ENCODE results near the gene CT47C1. TPM values are rescaled to one million over a fixed set of nuclear protein-coding genes. Genes with fewer than 3 reads are reported as not detected.

CT47C1 gene
- total RNA-seq, 1 experiment from 2014 or later, result not detected

GRCh38 chrX:119089619-119090018 lies 16.8 kb downstream of the CT47C1 start:
- ATAC-seq (no peak), DNase-seq (ENCODE audit: low read depth, low spot score) (no peak)
- Histone ChIP-seq H3K4me3 (ENCODE audit: low read depth in 2 of 2, low read length in 2 of 2) (no peak overlapping the region), H3K27ac (ENCODE audit: low read length) (no peak overlapping the region), H3K27me3 (ENCODE audit: control insufficient read depth, insufficient read depth, low read length) (0 out of 2 replicates have a peak, but pooled peaks cover 5% of the 10 kb centered on the region), H3K4me1 (ENCODE audit: control insufficient read depth, insufficient read depth, low read length) (no peaks in the 10 kb centered on the region), H3K36me3 (ENCODE audit: control insufficient read depth, insufficient read depth, low read length) (no peaks in the 10 kb centered on the region), H3K9me3 (ENCODE audit: control insufficient read depth, insufficient read depth, low read depth, low read length) (no peaks in the 10 kb centered on the region)
- ChIA-PET POLR2A (no interaction called here), CTCF (interaction anchor here (0.6 kb wide), 1 partner anchor 231 kb away, joined by 3 read pairs; no protein-coding TSS in a partner anchor)
- BruUV-seq (replicated peaks), result no TSS peak
- in situ Hi-C loops (cut with HindIII; ENCODE audit: low pct_unique_long_range_greater_than_20kb, low sequenced_read_pairs), result no loop called here
- intact Hi-C loops (cut with micrococcal nuclease; ENCODE audit: unreplicated experiment), result no loop called here
- TF ChIP-seq CTCF (IDR thresholded peaks at IDR 0.05), result no peak

DNA sequence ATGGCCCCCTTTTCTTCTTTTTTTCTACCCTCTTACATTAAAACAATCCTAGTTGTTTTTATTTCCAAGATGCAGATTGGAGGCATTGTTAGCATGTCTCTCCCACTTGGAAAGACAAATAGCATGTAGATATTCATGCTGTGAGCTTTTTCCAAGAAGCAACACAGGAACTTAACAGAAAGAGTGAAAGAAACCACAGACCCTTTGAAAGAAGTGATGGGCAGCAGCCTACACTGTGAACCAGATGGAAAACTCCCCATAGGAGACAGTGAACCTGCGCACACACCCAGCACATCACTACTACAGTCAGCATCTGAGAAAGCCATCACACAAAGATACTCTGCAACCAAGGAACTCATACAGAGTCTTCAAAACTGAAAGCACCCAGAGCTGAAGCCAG lies 17.8 kb downstream of the CT47C1 start:
- BruUV-seq (replicated peaks), result no TSS peak
- no peak overlapping the region for H3K27ac ChIP-seq (ENCODE audit: low read length)
- TF ChIP-seq CTCF (IDR thresholded peaks at IDR 0.05), result no peak
- TF ChIP-seq TCF7L2 (IDR thresholded peaks at IDR 0.05; ENCODE audit: low read depth, low read length), result no peak
- no peak for TF ChIP-seq REST (IDR thresholded peaks at IDR 0.05; ENCODE audit: insufficient read depth in 1 of 2, low read depth in 2 of 2, low read length in 1 of 2)
- TF ChIP-seq POLR2AphosphoS5 (IDR thresholded peaks at IDR 0.05; ENCODE audit: low read depth, low read length), result no peak
- TF ChIP-seq SIN3A (IDR thresholded peaks at IDR 0.05; ENCODE audit: borderline replicate concordance, insufficient read depth, low read depth, low read length), result no peak
- no peak for DNase-seq (ENCODE audit: low read depth, low spot score)
- ChIA-PET CTCF (no interaction called here), POLR2A (no interaction called here)
- ATAC-seq, result no peak
- intact Hi-C loops (cut with micrococcal nuclease; ENCODE audit: unreplicated experiment) (no loop called here), in situ Hi-C loops (cut with HindIII; ENCODE audit: low pct_unique_long_range_greater_than_20kb, low sequenced_read_pairs) (no loop called here)
- 0 out of 2 replicates have a peak, but pooled peaks cover 5% of the 10 kb centered on the region for H3K27me3 ChIP-seq (ENCODE audit: control insufficient read depth, insufficient read depth, low read length)
- H3K36me3 ChIP-seq (ENCODE audit: control insufficient read depth, insufficient read depth, low read length), result no peaks in the 10 kb centered on the region
- no peaks in the 10 kb centered on the region for H3K9me3 ChIP-seq (ENCODE audit: control insufficient read depth, insufficient read depth, low read depth, low read length)
- H3K4me3 ChIP-seq (ENCODE audit: low read depth in 2 of 2, low read length in 2 of 2), result no peak overlapping the region
- no peaks in the 10 kb centered on the region for H3K4me1 ChIP-seq (ENCODE audit: control insufficient read depth, insufficient read depth, low read length)
